PFSK-1 (cell line): ENCODE measurements around the gene HPS5. TPM values are rescaled to one million over a fixed set of nuclear protein-coding genes. Genes with fewer than 3 reads are reported as not detected.
A peak's percentile ranks its signal among the peaks of the same experiment; 100 is the strongest.

ENCODE experiments used
- FOXP2 ChIP-seq: optimal IDR thresholded peaks from 2 replicates; pipeline ENCODE3; 2011; ENCODE audit warnings: borderline replicate concordance, control low read depth, inconsistent platforms; ENCODE audit not compliant: insufficient read depth; ENCODE audit errors: extremely low read length, extremely low read depth
- POLR2AphosphoS5 ChIP-seq: IDR thresholded peaks from 2 replicates; pipeline ENCODE4 v1.6.1; 2012; ENCODE audit warnings: low read depth, mild to moderate bottlenecking, control low read depth, low read length, moderate library complexity
- SIN3A ChIP-seq: IDR thresholded peaks from 2 replicates; pipeline ENCODE4 v1.6.1; 2012; ENCODE audit warnings: mild to moderate bottlenecking, low read length, moderate library complexity, borderline replicate concordance; ENCODE audit not compliant: insufficient read depth
- TAF1 ChIP-seq: IDR thresholded peaks from 2 replicates; pipeline ENCODE4 v1.6.1; 2012; ENCODE audit warnings: low read length, control low read depth, borderline replicate concordance; ENCODE audit not compliant: insufficient read depth
- polyA plus RNA-seq: library from polyadenylated mRNA; unstranded; fragments of >200 nt; gene quantifications from one replicate; pipeline ENCODE4 v1.2.1, GENCODE V29; 2012; ENCODE audit warnings: low read depth, missing spikeins; ENCODE audit not compliant: insufficient read length
- TF ChIP-seq, protein P1 (sequence below), 2 experiments: IDR thresholded peaks; 2 replicates each; pipeline versions ENCODE4 v1.6.1 to v1.8.0; 2011 to 2012; ENCODE audit warnings: low read depth in 2 of 2, low read length in 2 of 2, control low read depth in 1 of 2, inconsistent platforms in 1 of 2, mild to moderate bottlenecking in 1 of 2, moderate library complexity in 1 of 2; ENCODE audit not compliant: insufficient read depth in 1 of 2

The HPS5 gene, protein sequence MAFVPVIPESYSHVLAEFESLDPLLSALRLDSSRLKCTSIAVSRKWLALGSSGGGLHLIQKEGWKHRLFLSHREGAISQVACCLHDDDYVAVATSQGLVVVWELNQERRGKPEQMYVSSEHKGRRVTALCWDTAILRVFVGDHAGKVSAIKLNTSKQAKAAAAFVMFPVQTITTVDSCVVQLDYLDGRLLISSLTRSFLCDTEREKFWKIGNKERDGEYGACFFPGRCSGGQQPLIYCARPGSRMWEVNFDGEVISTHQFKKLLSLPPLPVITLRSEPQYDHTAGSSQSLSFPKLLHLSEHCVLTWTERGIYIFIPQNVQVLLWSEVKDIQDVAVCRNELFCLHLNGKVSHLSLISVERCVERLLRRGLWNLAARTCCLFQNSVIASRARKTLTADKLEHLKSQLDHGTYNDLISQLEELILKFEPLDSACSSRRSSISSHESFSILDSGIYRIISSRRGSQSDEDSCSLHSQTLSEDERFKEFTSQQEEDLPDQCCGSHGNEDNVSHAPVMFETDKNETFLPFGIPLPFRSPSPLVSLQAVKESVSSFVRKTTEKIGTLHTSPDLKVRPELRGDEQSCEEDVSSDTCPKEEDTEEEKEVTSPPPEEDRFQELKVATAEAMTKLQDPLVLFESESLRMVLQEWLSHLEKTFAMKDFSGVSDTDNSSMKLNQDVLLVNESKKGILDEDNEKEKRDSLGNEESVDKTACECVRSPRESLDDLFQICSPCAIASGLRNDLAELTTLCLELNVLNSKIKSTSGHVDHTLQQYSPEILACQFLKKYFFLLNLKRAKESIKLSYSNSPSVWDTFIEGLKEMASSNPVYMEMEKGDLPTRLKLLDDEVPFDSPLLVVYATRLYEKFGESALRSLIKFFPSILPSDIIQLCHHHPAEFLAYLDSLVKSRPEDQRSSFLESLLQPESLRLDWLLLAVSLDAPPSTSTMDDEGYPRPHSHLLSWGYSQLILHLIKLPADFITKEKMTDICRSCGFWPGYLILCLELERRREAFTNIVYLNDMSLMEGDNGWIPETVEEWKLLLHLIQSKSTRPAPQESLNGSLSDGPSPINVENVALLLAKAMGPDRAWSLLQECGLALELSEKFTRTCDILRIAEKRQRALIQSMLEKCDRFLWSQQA
- 5.7 TPM for polyA plus RNA-seq

DNA sequence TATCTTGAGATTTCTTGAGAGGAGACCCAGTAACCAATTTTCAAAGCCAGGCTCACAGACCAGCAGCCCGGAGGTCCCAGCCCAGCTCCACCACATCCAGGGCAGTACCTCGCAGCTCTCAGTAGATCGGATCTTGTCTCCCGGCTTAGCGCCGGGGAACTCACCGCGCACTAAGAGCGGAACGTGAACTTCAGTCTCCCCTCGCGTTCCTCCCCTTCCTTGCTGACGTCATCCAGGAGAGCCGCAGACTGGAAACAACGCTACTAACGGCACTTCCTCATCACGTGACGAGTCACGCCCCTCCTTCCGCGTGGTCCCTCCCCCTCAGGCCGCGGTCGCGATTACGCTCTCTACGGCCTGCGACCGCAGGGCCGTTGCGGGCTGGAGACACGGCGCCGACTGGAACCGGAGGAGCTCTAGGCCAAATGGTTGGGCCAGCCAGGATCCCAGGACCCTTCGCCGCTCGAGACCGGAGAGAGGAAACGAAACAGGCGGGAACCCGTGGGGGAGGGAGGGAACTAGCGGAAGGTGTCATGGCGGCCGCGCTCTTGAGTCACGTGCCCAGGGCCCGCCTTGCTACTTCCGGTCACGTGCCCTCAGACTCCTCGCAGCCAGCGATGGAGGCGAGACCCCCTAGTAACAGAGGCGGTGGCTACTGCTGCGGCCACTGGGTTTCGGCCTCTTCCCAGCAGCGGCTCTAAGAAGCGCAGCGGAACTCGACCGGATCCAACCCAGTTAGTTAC, at the start of gene HPS5, which contains the start of gene GTF2H1:
Gene HPS5, minus strand, starts transcription at position 172 of the 743 bp plus-strand sequence. CDS start 4,282 bp downstream, outside the sequence.
Gene GTF2H1, plus strand, starts transcription at position 599 of the 743 bp plus-strand sequence. CDS start 10,508 bp downstream, outside the sequence.
- peak; percentile 98 for TF ChIP-seq POLR2AphosphoS5
- peak; percentile 90 for TF ChIP-seq TAF1
- TF ChIP-seq, protein P1, sequence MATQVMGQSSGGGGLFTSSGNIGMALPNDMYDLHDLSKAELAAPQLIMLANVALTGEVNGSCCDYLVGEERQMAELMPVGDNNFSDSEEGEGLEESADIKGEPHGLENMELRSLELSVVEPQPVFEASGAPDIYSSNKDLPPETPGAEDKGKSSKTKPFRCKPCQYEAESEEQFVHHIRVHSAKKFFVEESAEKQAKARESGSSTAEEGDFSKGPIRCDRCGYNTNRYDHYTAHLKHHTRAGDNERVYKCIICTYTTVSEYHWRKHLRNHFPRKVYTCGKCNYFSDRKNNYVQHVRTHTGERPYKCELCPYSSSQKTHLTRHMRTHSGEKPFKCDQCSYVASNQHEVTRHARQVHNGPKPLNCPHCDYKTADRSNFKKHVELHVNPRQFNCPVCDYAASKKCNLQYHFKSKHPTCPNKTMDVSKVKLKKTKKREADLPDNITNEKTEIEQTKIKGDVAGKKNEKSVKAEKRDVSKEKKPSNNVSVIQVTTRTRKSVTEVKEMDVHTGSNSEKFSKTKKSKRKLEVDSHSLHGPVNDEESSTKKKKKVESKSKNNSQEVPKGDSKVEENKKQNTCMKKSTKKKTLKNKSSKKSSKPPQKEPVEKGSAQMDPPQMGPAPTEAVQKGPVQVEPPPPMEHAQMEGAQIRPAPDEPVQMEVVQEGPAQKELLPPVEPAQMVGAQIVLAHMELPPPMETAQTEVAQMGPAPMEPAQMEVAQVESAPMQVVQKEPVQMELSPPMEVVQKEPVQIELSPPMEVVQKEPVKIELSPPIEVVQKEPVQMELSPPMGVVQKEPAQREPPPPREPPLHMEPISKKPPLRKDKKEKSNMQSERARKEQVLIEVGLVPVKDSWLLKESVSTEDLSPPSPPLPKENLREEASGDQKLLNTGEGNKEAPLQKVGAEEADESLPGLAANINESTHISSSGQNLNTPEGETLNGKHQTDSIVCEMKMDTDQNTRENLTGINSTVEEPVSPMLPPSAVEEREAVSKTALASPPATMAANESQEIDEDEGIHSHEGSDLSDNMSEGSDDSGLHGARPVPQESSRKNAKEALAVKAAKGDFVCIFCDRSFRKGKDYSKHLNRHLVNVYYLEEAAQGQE (IDR thresholded peaks at IDR 0.05; ENCODE audit: insufficient read depth in 1 of 2, low read depth in 2 of 2, low read length in 2 of 2) = peak in 1 of 2 experiments; percentile 69; a peak in 3 of 4 replicates
- peak; percentile 93; the same call in 1 of the 2 replicates for TF ChIP-seq SIN3A
- peak; percentile 94 for TF ChIP-seq FOXP2

DNA sequence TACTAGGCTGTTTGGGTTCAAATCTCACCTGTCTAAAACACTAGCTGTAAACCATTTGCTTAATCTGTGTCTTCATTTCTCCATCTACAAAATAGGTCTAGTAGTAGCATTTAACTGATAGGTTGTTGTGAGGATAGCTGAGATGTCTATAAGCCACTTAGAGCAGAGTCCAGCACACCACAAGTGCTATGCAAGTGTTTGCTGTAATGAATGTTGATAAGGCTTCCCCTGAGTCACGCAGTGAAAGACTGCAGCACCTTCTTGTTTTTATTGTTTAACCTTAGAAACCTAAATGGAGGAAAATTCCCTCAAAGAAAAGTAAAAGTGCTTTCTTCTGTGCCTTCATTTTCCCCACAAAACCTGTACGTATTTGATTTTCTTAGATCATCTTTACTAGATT, 49.3 kb upstream of the HPS5 start:
- no peak for TF ChIP-seq TAF1

DNA sequence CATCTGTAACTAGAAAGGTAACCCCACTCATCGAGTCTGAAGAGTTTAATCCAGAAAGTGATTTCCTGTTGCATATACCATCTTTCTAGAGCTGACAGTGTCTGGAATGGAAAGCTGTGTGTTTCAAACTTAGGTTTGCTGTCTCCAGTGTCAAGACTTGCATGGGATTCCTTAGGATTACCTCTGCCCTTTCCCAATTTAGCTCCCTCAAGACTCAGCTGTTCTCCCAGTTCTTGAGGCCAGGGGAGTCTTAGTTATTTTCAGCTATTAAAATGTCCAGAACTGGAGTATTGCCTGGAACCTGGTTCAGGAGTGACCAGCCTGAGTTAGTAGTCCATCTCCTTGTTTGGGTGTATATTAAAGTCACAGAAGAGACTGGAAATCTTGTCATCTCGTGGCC, 47.5 kb upstream of the HPS5 start:
- TF ChIP-seq TAF1 (no peak), POLR2AphosphoS5 (no peak), SIN3A (no peak), FOXP2 (no peak)
- TF ChIP-seq, protein P1 (IDR thresholded peaks at IDR 0.05; ENCODE audit: insufficient read depth in 1 of 2, low read depth in 2 of 2, low read length in 2 of 2) = no peak

DNA sequence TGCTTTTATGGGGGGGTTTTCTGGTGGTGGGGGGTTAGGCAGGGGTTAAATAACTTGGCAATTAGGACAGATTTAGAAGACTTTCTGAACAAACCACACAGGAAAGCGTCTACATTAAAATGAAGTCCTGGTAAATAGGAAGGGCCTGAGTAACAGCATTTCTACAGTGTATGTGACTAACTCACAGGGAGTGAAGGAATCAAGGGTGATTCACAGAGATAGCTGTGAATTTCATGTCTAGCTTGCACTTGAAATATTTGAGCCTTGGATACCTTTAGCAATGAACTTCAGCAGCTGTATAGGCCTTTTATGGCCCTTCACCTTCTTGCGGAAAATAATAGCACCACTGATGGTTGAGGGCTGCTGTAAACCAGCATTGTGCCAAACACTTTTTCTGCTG, 46.3 kb upstream of the HPS5 start:
- TF ChIP-seq FOXP2 (no peak), SIN3A (no peak), POLR2AphosphoS5 (no peak)
- TF ChIP-seq, protein P1 (IDR thresholded peaks at IDR 0.05; ENCODE audit: insufficient read depth in 1 of 2, low read depth in 2 of 2, low read length in 2 of 2) = no peak
